ENCODE measurements around the gene OR9Q2.

GRCh38 chr11:58222721-58223120, 33.9 kb downstream of the OR9Q2 start:
- no peak for TF ChIP-seq RFX5 (IDR thresholded peaks at IDR 0.05; ENCODE audit: low read length)
- TF ChIP-seq CTCF (IDR thresholded peaks at IDR 0.05) = no peak
- TF ChIP-seq EZH2phosphoT487 (IDR thresholded peaks at IDR 0.05; ENCODE audit: borderline replicate concordance, low read depth) = no peak
- no peak for TF ChIP-seq SIN3A (IDR thresholded peaks at IDR 0.05; ENCODE audit: borderline replicate concordance, low read depth, low read length)
- no peak for TF ChIP-seq POLR2AphosphoS5 (IDR thresholded peaks at IDR 0.05; ENCODE audit: low read depth, low read length)
- no peak for TF ChIP-seq USF1 (IDR thresholded peaks at IDR 0.05; ENCODE audit: borderline replicate concordance, low read depth)
- TF ChIP-seq JUND (IDR thresholded peaks at IDR 0.05) = no peak
- TF ChIP-seq GATA2 (CRISPR knock-in tag; IDR thresholded peaks at IDR 0.05) = no peak
- TF ChIP-seq, protein P1, sequence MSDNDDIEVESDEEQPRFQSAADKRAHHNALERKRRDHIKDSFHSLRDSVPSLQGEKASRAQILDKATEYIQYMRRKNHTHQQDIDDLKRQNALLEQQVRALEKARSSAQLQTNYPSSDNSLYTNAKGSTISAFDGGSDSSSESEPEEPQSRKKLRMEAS (IDR thresholded peaks at IDR 0.05; ENCODE audit: low read depth) = no peak
- no peak for TF ChIP-seq RCOR1 (IDR thresholded peaks at IDR 0.05; ENCODE audit: low read length)
- TF ChIP-seq RAD21 (IDR thresholded peaks at IDR 0.05; ENCODE audit: low read length) = no peak

All from SK-N-SH (cell line).